Astrocyte (in vitro differentiated cells and primary cell): ENCODE results near the gene DSG1. TPM values are rescaled to one million over a fixed set of nuclear protein-coding genes. Genes with fewer than 3 reads are reported as not detected.

Experiments used
- DNase-seq: peaks from one replicate; pipeline ENCODE4 v3.0.0-alpha.2; 2010; ENCODE audit warnings: low read depth
- FAIRE-seq: peaks from 2 replicates; lab custom pipeline; 2011; peaks lifted over from hg19 to GRCh38; lab: Jason Lieb, UNC
- H2AFZ ChIP-seq: 2 replicates; pipeline ENCODE4 v1.6.0; 2012; ENCODE audit warnings: low read depth, low read length, inconsistent platforms
- H3K27ac ChIP-seq: 2 replicates; pipeline ENCODE4 v1.5.1; 2011; ENCODE audit warnings: low read depth, low read length, inconsistent platforms
- H3K27me3 ChIP-seq: 2 replicates; pipeline ENCODE4 v1.6.0; 2011; ENCODE audit warnings: low read length, inconsistent platforms; ENCODE audit not compliant: insufficient read depth
- H3K36me3 ChIP-seq: 2 replicates; pipeline ENCODE4 v1.5.1; 2011; ENCODE audit warnings: low read length, inconsistent platforms; ENCODE audit not compliant: insufficient read depth
- H3K4me1 ChIP-seq: 2 replicates; pipeline ENCODE4 v1.5.1; 2011; ENCODE audit warnings: low read length, inconsistent platforms; ENCODE audit not compliant: insufficient read depth
- H3K4me2 ChIP-seq: 2 replicates; pipeline ENCODE4 v1.6.0; 2012; ENCODE audit warnings: low read length, inconsistent platforms
- H3K4me3 ChIP-seq: 2 replicates; pipeline ENCODE4 v1.5.1; 2011; ENCODE audit warnings: low read depth, mild to moderate bottlenecking, low read length, inconsistent platforms; ENCODE audit not compliant: insufficient read depth
- H3K79me2 ChIP-seq: 2 replicates; pipeline ENCODE4 v1.6.0; 2012; ENCODE audit warnings: mild to moderate bottlenecking, low read length, inconsistent platforms; ENCODE audit not compliant: insufficient read depth
- H3K9ac ChIP-seq: 2 replicates; pipeline ENCODE4 v1.6.0; 2012; ENCODE audit warnings: mild to moderate bottlenecking, low read length, inconsistent platforms
- H3K9me3 ChIP-seq: 2 replicates; pipeline ENCODE4 v1.5.1; 2012; ENCODE audit warnings: low read depth, mild to moderate bottlenecking, low read length, inconsistent platforms; ENCODE audit not compliant: insufficient read depth
- H4K20me1 ChIP-seq: 2 replicates; pipeline ENCODE4 v1.6.0; 2012; ENCODE audit warnings: low read length, inconsistent platforms; ENCODE audit not compliant: insufficient read depth
- H3K27ac Mint-ChIP-seq: one replicate; pipeline ENCODE4 v1.8.0; 2021; ENCODE audit warnings: mild to moderate bottlenecking, mixed read lengths; ENCODE audit not compliant: unreplicated experiment
- H3K27me3 Mint-ChIP-seq: one replicate; pipeline ENCODE4 v1.8.0; 2021; ENCODE audit warnings: low read depth, mixed read lengths; ENCODE audit not compliant: unreplicated experiment
- H3K36me3 Mint-ChIP-seq: one replicate; pipeline ENCODE4 v1.8.0; 2021; ENCODE audit warnings: low read depth, mixed read lengths; ENCODE audit not compliant: unreplicated experiment
- H3K4me1 Mint-ChIP-seq: one replicate; pipeline ENCODE4 v1.8.0; 2021; ENCODE audit warnings: low read depth, mixed read lengths; ENCODE audit not compliant: unreplicated experiment
- H3K4me3 Mint-ChIP-seq: one replicate; pipeline ENCODE4 v1.8.0; 2021; ENCODE audit warnings: mild to moderate bottlenecking, moderate library complexity, mixed read lengths; ENCODE audit not compliant: unreplicated experiment
- H3K9me3 Mint-ChIP-seq: one replicate; pipeline ENCODE4 v1.8.0; 2021; ENCODE audit warnings: mild to moderate bottlenecking, mixed read lengths; ENCODE audit not compliant: unreplicated experiment
- EZH2 ChIP-seq: IDR thresholded peaks from 2 replicates; pipeline ENCODE4 v1.6.1; 2012; ENCODE audit warnings: mild to moderate bottlenecking, low read length, inconsistent platforms; ENCODE audit not compliant: insufficient read depth
- total RNA-seq: library from RNA; stranded (reverse); gene quantifications from 2 replicates; pipeline ENCODE4 v1.2.1, GENCODE V29; 2021
- TF ChIP-seq, protein P1 (sequence below): IDR thresholded peaks from 2 replicates; pipeline ENCODE4 v1.5.1; 2011; ENCODE audit warnings: low read depth, mild to moderate bottlenecking, inconsistent platforms, low read length, moderate library complexity; ENCODE audit not compliant: insufficient read depth

Gene DSG1
- total RNA-seq, 1 donor from 2014 or later = 0.05 TPM

DNA sequence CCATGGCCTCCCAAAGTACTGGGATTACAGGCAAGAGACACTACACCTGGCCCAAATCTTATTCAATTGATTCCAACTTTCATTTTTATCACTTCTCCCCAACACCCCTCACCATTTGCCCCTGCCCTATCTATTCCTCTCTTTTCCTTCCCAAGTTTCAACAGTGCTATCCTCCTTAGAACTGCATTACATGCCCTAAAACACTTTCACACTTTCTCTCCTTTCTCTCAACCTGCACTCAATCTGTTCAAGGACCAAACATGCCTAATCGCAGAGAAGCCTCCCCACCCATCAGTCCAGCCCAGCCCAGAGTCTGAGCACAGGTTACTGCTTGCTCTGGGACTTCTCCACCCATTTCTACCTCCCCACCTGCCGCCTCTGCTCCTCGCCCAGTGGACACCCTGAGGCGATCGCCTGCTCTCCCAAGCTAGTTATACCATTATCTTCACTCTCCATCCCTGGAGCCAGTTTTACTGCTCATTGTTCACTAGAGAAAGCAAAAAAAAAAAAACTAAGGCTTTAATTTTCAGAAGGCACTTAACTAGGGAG lies 23.7 kb upstream of the DSG1 start:
- H3K9ac ChIP-seq = no peak overlapping the region
- H3K36me3 ChIP-seq = no peaks in the 10 kb centered on the region
- TF ChIP-seq, protein P1, sequence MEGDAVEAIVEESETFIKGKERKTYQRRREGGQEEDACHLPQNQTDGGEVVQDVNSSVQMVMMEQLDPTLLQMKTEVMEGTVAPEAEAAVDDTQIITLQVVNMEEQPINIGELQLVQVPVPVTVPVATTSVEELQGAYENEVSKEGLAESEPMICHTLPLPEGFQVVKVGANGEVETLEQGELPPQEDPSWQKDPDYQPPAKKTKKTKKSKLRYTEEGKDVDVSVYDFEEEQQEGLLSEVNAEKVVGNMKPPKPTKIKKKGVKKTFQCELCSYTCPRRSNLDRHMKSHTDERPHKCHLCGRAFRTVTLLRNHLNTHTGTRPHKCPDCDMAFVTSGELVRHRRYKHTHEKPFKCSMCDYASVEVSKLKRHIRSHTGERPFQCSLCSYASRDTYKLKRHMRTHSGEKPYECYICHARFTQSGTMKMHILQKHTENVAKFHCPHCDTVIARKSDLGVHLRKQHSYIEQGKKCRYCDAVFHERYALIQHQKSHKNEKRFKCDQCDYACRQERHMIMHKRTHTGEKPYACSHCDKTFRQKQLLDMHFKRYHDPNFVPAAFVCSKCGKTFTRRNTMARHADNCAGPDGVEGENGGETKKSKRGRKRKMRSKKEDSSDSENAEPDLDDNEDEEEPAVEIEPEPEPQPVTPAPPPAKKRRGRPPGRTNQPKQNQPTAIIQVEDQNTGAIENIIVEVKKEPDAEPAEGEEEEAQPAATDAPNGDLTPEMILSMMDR = no peak
- TF ChIP-seq EZH2 = no peak
- Mint-ChIP-seq H3K36me3 (peaks cover 4% of the 10 kb centered on the region), H3K4me3 (no peak overlapping the region), H3K27ac (no peak overlapping the region), H3K27me3 (no peaks in the 10 kb centered on the region), H3K9me3 (peaks cover 5% of the 10 kb centered on the region), H3K4me1 (no peaks in the 10 kb centered on the region)
- H4K20me1 ChIP-seq = no peaks in the 10 kb centered on the region
- H3K27me3 ChIP-seq = no peaks in the 10 kb centered on the region
- no peak for FAIRE-seq
- H3K27ac ChIP-seq = no peak overlapping the region
- no peak for DNase-seq
- no peak overlapping the region for H2AFZ ChIP-seq
- H3K4me1 ChIP-seq = no peaks in the 10 kb centered on the region
- no peaks in the 10 kb centered on the region for H3K9me3 ChIP-seq
- no peak overlapping the region for H3K4me3 ChIP-seq
- H3K4me2 ChIP-seq = no peak overlapping the region
- no peaks in the 10 kb centered on the region for H3K79me2 ChIP-seq

DNA sequence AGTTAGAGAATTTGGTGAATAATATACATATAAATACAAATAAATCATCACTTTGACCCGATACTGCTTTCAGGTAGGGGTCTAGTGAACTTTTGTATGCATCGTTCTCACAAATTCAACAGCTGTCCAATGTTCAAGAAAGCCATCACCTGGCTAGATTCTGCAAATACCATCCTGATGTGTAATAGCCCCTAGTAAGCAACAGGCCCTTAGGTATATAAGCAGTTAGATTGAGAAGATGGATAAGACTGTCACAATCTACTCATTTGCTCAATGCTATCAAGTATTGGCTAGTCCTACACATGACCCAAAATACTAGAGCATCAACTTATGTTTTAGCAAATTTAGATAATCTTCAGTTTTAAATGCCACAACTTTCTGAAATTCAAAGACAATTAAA lies 20.7 kb upstream of the DSG1 start:
- H3K4me3 ChIP-seq = no peak overlapping the region
- Mint-ChIP-seq H3K27ac (no peak overlapping the region), H3K4me1 (peaks cover 12% of the 10 kb centered on the region), H3K9me3 (no peaks in the 10 kb centered on the region), H3K36me3 (no peaks in the 10 kb centered on the region), H3K27me3 (no peaks in the 10 kb centered on the region), H3K4me3 (no peak overlapping the region)
- no peak overlapping the region for H3K4me2 ChIP-seq
- H3K9ac ChIP-seq = no peak overlapping the region
- no peaks in the 10 kb centered on the region for H3K79me2 ChIP-seq
- no peaks in the 10 kb centered on the region for H3K36me3 ChIP-seq
- FAIRE-seq (no peak), DNase-seq (no peak)
- no peaks in the 10 kb centered on the region for H3K27me3 ChIP-seq
- H3K9me3 ChIP-seq = no peaks in the 10 kb centered on the region
- no peak for TF ChIP-seq EZH2
- TF ChIP-seq, protein P1 = no peak
- H4K20me1 ChIP-seq = no peaks in the 10 kb centered on the region
- no peak overlapping the region for H2AFZ ChIP-seq
- no peaks in the 10 kb centered on the region for H3K4me1 ChIP-seq
- H3K27ac ChIP-seq = no peak overlapping the region

DNA sequence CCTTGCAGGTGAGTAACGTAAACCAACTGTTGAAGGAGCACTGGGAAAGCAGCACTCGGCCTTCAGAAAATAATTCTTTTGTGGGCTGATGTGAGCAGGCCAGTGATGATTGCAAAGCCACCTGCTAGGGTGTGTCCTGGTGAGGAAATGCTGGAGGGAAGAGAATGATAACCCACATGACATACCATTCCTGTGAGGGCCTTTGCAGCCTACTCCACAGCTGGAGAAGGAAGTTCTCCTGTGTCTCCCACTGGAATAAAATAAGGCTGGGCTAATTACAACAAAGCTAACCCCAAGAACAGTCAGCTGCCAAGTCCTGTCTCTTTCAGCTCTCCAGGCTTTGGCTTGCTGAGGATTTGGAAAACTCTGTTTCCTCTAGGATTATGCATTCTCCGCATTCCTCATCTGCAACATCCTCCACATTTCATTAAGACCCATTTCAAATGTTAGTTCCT lies 16.7 kb upstream of the DSG1 start:
- peak overlapping the region; percentile 16 for H3K4me2 ChIP-seq
- no peak overlapping the region for H3K4me3 ChIP-seq
- no peak overlapping the region for H3K9ac ChIP-seq
- Mint-ChIP-seq H3K27ac (peak overlapping the region; percentile 17), H3K36me3 (no peaks in the 10 kb centered on the region), H3K9me3 (no peaks in the 10 kb centered on the region), H3K4me1 (peaks cover 29% of the 10 kb centered on the region), H3K27me3 (no peaks in the 10 kb centered on the region), H3K4me3 (no peak overlapping the region)
- H3K27me3 ChIP-seq = no peaks in the 10 kb centered on the region
- no peak overlapping the region for H3K27ac ChIP-seq
- DNase-seq (peak; percentile 50), FAIRE-seq (no peak)
- peaks cover 4% of the 10 kb centered on the region for H3K4me1 ChIP-seq
- no peaks in the 10 kb centered on the region for H4K20me1 ChIP-seq
- no peaks in the 10 kb centered on the region for H3K79me2 ChIP-seq
- H3K36me3 ChIP-seq = no peaks in the 10 kb centered on the region
- H2AFZ ChIP-seq = no peak overlapping the region
- H3K9me3 ChIP-seq = no peaks in the 10 kb centered on the region
- TF ChIP-seq, protein P1 = no peak
- no peak for TF ChIP-seq EZH2
